Fibroblast of upper back skin (primary cell): Measurements from ENCODE around the gene GJC1.
"Not testable (repeated sequence)": the region's sequence is repeated elsewhere in the genome, so short reads cannot be mapped to it uniquely, and the experiment has no call there.

ENCODE experiments used
- DNase-seq: peaks from one replicate; pipeline ENCODE4 v3.0.0-alpha.2; 2013

The GJC1 gene

DNA sequence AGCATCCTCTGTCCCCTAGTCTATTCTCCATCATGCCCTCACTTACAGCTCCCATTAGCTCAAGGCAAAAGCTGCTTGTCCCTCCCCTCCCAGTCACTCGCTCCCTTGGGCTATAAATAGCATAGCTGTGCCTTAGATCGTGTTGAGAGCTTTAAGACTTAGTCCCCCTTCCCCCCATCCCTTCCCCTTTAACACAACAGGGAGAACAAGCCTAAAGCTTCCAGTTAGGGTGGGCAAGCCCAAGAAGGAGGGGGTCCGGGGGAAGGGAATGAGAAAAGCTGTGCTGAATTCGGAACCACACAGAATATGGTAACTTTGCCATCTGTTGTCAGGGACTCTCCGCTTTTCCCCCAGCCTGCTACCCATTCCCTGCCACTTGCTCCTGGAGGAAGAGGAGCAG, 12.7 kb upstream of the GJC1 start:
- DNase-seq: peak; percentile 24

DNA sequence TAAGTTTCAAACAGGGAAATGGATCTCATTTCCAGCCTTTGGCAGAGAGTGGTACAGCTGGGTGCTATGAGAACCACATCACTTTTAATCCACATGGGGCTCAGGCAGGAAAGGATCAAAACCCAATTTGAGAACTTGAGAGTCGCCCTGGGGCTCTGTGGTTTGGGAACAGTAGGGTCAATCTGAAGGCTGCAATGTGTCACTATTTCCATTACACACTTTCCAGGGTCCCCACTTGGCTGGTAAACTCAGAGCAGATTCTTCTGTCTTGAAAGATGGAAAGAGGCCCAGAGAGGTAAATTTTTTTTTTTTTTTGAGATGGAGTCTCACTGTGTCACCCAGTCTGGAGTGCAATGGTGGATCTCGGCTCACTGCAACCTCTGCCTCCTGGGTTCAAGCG, 10.8 kb upstream of the GJC1 start:
- DNase-seq: no peak

DNA sequence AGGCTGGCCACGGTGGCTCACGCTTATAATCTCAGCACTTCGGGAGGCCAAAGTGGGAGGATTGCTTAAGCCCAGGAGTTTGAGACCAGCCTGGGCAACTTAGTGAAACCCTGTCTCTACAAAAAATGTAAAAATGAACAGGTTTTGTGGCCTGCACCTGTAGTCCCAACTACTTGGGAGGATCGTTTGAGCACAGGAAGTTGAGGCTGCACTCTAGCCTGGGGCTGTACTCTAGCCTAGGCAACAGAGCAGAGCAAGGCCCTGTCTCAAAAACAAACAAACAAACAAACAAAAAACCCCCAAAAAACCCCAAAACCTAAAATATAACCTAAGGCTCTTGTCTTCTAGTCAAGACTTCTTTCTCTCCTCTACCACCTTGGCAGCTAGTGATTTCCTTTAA, 10.2 kb upstream of the GJC1 start:
- no peak for DNase-seq

DNA sequence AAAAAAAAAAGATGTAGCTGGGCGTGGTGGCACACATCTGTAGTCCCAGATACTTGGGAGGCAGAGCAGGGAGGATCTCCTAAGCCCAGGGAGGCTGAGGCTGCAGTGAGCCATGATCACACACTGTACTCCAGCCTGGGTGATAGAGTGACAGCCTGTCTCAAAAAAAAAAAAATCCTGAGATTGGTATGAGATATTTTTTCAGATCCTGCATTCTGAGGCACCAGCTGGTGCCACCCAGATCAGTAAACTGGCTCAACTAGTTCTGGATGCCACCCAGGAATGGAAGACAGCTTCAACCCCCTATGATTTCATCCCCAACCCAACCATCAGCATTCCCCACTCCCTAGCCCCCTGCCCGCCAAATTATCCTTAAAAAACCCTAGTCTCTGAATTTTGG, 7.1 kb upstream of the GJC1 start:
- DNase-seq: no peak

DNA sequence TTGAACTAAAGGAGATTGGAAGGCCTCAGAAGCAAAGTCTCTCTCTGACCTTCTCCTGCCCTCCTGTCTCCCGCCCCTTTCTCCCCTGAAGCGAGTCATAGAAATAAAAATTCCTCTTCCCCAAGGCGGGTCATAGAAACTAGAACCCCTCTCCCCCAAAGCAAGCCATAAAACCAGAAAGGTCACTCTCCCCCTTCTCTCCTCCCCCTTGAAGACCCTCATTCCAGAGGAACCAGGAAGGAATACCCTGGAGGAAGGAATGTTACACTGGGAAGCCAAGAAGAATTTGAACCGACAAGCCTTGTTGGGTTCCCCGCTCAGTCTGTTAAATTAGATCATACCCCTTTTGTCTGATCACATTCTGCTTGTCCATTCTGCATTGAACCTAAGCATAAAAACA, 2.7 kb upstream of the GJC1 start:
- DNase-seq: no peak

DNA sequence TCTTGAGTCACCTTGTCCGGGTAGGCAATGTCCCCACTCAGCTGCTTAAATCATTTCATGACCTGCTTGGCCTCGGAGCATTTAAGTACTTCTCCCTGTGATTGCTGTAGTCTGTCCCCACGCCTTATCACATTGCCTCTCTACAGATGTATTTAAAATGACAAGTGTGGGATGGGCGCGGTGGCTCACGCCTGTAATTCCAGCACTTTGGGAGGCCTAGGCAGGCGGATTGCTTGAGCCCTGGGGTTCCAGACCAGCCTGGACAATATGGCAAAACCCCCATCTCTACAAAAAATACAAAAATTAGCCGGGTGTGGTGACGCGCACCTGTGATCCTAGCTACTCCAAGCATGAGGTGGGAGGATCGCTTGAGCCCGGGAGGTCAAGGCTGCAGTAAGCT, 1.3 kb upstream of the GJC1 start:
- no peak for DNase-seq

DNA sequence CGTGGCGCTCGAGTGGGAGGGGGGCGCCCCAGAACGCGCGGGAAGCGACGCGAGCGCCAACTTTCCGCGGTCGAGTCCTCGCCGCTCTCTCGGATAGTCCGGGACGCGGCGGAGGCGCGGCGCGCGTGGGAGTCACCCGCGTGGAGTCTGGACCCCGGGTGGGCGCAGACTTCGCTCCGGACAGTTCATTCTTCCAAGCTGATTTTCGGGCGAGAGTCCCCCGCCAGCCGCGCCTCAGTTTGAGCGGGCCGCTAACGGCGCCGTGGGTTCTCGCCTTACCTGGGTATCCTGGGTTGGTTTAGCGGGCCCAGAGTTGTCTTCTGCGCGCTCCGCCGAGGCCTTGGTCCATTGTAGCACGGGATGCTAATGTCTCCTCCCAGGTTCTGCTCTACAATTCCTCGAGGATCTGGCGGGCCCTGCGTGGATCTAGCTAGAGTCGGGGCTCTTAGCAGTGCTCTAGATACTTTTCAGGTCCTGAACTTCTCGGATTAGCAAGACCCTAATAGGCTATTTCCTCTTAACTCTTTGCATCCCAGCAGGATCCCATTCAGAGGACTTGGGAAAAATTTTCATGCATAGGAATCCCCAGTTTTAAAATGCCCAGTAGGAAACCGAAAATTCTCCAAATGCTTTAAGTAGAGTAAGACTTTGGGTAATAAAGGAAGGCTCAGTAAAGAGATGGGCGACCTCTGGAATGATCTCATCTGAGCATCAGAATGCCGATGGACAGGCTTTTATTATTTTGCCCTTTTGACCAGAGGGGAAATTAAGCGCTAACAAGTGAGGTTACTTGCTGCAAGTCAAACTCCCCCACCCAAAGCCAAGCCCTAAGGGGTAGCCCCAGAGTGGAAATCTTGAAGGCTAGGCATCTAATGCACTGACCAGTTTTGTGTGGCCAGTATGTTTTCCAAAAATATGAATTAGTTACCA, 537 bp upstream of the GJC1 start:
- DNase-seq: no peak

DNA sequence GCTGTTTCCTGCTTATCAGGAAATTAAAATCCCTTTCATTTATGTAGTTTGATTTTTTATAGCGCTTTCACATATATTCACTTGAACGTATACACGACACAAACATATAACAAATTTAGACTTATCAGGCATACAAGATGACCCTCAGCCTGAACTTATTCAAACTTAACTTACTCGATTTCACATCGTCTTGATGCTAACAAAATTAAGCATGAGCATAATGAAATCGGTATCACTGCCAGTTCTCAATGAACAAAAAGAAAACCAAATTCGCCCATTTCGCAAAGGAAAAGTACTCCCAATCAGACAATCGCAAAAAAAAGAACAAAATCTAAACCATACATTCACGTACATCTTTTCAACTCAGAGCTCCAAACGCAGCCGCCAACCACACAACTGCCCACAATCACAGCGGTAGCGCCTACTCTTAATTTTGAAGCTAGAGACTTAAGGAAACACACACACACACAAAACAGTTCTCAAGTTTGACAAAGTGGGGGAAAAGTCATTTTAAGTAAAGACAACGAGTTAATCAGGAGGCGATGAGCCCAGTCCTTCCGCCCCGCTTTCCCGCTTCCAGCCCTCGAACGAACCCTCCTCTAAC, 1.1 kb downstream of the GJC1 start:
- no peak for DNase-seq

DNA sequence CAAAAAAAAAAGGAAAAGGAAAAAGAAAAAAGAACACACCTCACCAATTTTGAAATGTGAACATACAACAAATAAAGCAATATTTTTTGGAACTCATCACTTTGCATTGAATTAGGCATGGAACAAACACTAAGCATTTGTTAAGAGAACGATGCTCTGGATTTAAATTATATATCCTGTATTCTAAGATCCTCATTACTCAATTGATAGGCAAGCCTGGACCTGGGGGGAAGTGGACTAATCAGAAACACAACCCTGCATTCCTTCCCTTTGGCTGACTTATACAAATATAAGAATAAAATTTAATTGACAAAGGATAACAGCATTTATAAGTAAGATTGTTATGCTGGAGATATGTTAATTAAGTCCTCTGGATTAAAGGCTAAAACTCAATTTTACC, 2.2 kb downstream of the GJC1 start:
- DNase-seq: peak; percentile 37

DNA sequence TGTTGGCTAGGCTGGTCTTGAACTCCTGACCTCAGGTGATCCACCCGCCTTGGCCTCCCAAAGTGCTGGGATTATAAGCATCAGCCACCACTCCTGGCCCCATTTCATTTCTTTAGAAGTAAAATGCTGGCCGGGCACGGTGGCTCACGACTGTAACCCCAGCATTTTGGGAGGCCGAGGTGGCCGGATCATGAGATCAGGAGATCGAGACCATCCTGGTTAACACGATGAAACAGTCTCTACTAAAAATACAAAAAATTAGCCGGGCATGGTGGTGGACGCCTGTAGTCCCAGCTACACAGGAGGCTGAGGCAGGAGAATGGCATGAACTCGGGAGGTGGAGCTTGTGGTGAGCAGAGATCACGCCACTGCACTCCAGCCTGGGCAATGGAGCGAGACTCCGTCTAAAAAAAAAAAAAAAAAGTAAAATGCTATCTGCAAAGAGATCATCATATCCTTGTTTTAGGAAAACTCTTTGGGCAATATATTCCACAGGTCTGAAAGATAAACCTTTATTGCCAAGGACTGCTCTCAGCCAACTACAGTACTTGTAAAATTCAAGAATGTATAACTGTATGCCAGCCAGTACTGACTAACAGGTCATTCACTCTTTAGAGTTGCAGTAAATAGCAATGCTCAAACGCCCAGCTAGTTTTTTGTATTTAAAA, 3.8 kb downstream of the GJC1 start:
- DNase-seq: no peak

DNA sequence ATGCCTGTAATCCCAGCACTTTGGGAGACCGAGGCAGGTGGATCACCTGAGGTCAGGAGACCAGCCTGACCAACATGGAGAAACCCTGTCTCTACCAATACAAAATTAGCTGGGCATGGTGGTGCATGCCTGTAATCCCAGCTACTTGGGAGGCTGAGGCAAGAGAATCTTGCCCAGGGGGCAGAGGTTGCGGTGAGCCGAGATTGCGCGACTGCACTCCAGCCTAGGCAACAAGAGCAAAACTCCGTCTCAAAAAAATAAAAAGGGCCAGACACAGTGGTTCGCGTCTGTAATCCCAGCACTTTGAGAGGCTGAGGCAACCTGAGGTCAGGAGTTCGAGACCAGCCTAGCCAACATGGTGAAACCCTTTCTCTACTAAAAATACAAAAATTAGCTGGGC, 4.9 kb downstream of the GJC1 start:
- not testable (repeated sequence) for DNase-seq

DNA sequence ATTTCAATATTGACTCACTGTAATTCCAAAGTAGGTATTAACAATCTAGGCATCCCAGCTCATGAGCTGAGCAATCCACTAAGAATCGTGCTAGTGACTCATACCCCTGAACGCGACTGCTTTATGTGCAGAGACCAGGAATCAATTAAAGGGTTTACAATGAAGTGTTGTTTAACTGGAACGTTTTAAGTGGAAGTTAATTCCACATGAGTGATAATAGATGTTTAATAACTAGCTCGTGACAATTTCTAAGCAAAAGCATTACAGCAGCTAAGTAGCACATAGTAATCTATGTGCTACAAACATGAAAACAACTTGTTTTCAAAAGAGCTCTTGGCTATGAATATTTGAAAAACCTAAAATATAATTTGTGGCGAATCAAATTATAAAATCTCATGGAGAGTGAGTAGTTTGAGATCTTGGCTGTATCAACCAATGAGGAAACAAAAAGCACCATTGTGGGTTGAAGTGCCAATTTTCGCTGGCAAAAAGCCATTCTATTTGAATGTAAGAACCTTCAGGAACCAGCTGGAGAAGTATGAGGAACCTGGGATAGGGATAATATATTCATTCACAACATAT, 9.4 kb downstream of the GJC1 start:
- peak; percentile 92 for DNase-seq

DNA sequence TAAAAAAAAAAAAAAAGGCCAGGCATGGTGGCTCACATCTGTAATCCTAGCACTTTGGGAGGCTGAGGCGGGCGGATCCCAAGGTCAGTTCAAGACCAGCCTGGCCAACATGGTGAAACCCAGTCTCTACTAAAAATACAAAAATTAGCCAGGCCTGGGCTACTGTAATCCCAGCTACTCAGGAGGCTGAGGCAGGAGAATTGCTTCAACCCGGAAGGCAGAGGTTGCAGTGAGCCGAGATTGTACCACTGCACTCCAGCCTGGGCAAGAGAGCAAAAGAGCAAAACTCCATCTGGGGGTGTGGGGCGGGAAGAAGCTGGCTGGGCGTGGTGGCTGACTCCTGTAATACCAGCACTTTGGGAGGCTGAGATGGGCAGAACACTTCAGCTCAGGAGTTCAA, 11.6 kb downstream of the GJC1 start:
- DNase-seq: not testable (repeated sequence)

DNA sequence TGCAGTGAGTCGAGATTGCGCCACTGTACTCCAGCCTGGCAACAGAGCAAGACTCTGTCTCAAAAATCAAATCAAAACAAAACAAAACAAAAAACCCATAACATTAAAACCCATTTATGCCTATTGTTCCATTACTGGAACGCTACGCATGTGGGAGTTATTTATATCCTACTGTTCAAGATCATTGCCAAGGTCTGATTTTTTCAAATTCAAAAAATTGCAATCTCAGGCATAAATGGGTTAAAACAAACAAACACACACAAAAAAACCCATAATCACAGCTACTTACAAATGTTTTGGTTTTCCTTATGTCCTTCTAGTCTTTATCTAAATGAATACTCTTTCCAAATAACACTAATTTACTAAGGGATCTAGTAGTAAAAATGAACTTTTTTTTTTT, 17.8 kb downstream of the GJC1 start:
- DNase-seq: no peak

DNA sequence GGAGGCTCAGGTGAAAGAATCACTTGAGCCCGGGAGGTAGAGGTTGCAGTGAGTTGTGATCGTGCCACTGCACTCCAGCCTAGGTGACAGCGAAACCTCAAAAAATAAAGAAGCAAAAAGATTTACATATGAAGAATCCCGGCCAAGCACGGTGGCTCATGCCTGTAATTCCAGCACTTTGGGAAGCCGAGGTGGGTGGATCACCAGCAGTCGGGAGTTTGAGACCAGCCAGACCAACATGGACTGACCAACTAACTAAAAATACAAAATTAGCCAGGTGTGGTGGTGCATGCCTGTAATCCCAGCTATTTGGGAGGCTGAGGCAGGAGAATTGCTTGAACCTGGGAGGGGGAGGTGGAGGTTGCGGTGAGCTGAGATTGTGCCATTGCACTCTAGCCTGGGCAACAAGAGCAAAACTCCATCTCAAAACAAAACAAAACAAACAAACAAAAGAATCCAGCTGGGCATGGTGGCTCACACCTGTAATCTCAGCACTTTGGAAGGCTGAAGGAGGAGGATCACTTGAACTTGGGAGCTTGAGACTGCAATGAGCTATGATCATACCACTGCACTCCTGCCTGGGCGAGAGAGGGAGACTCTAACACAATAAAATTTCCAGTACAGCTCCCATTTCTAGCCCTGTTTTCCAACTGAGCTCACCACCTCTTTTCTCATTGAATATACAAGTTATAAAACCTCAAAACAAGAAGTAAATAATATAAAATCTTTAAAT, 21.3 kb downstream of the GJC1 start:
- not testable (repeated sequence) for DNase-seq

DNA sequence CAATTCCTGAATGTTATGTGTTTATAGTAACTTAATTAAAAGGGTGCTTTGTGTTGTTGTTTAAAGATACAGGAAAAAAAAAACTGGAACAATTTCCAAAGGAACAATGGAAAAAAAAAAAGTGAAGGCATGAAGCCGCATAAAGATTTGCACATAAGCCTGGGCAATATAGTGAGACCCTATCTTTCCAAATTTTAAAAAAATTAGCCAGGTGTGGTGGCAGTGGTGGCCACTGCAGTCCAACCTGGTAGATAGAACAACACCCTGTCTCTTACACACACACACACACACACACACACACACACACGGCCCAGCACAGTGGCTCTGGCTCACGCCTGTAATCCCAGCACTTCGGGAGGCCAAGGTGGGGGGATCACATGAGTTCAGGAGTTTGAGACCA, 21.9 kb downstream of the GJC1 start:
- no peak for DNase-seq

DNA sequence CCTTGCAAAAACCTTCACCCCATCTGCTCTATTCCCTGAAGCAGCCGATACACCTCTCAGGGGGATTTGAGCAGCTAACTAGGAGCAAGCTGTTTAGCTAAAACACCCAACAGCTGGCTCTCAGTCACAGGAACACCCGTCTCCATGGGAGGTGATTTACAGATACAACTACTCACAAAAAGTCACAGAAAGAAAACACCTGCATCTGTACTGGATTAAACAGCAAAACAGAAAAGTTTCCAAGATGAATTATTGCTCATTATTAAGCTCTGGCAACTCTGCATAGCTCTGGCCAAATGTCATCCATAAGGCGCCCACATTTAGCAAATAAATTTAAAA, 22.3 kb downstream of the GJC1 start:
- DNase-seq: peak; percentile 64

DNA sequence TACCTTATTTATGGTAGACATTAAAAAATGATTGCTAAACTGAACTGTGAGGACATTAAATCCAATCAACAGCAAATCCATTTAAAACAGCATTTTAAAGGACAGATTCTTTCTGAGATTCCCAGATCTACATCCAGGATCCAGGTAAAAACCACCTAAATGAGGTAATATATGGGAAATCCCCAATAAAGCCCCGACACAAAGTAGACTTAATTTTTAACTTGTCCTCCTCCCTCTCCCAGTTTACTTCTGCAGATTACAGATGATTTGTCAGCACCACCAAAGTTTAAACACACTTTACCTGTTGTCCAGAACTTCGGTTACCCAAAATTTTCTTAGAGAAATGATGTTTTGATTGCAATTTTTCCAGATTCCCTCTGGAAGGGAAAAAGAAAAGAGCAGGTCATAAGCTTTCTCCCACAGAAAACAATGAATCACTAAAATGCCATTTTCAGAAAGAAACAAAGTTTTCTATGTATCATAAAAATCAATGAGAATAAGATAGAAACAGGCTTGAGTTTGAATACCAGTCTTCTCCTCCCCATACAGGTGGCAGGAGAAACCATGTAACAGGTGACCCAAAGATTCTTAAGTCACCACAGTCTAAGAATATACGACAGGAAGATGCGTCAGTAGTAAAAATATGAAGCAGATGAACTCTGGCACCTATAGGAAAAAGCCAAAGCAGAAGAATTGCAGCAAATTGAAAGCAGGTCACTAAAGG, 22.8 kb downstream of the GJC1 start:
- no peak for DNase-seq

DNA sequence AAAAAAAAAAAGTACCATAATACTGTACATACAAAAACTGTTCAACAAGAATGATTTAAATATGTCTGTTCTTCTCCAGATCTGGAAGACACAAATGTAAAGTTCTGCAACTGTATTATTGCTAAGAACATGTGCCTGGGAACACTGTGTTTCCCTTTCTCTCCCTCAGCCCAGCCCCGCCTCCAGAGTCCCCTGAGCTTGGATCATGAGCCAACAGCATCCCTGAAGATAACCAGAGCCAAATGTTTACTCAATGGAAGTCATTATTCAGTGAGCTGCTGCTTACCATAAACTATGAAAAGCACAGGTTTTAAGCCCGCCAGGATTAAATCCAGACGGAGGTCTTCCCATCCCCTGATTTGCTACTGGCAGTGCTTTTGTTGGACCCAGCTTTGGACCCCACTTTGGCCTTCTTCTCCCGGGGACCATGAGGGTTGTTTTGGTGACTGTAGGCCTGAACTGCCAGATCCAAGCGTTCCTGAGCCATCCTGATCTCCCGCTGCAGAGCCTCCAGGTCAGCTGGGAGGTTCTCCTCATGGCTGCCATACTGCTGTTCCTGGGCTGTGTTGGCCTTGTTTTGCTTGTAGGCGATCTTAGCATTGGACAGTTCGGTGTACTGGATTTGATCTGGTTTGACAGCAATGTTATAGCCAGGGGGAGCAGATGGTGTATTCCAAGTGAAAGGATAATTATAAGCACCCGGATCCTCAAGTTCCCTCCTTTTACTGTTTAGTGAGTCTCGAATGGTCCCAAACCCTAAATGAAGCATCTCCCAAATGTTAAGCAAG, 25.6 kb downstream of the GJC1 start:
- peak; percentile 28 for DNase-seq

DNA sequence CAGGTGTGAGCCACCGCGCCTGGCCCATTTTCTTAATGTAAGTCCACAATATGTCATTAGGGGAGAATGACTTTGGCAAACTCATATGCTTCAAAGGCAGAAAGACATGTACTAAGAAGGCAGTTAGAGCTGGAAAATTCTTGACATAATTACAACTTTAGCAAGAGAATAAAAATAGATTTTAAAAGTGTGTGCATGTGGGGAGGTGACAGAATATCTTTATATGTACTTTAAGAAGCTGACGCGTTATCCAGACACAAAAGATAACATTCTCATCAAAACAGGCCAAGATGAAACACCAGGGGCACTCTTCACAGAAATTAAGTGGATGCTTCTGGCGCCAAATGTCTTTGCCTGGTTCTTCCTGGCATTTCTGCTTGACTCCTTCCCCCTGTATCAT, 28.2 kb downstream of the GJC1 start:
- DNase-seq: no peak

DNA sequence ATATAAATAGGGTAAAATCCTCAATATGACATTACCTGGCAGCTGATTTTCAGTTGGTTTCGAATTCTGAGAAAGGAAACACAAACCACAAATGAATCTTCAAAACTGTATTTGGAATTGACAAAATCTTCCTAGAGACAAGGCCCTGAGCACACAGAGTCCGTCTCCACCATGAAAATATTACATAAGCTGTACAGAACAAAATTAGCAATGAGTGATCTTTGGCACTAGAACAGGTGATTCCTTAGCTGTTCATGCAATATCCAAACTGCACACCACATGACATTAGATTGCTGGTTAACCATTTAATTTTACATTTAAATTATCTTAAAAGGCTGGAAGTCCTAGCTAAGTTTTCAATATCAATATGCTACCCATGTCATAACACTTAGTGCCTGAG, 31.7 kb downstream of the GJC1 start:
- no peak for DNase-seq

DNA sequence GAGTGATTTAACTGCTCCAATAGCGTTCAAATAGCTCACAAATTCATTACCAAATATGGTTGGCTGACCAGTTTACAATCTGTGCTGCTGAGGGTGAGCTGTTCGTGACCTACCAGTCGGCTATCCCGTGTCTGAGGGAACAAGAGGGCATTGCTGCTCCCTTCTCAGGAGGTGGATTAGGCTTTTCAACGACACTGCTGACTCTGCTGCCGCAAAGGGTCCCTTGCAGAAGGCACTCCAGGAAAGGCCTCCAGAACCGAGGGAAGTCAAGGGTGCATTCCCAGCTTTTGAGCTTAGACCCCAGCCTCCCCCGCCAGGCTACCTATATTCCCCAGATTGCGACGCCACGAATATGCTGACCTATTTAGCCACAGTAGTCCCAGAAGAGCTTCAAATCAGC, 32.3 kb downstream of the GJC1 start:
- no peak for DNase-seq
